Stimulated activated memory B cell treated with anti-CD40 and anti-IgM and Interleukin-4, amounts not matched to agents 10 μg/mL and 1 μg/mL and 100 μg/mL, for 72 hours (primary cell): Measurements from ENCODE around the gene ZNF326.

Experiments used
- ATAC-seq: fragments of 150-1000 bp; cut with Tn5 transposase; 2 replicates; pipeline ENCODE4 v1.10.0; 2021
- H3K27ac Mint-ChIP-seq: one replicate; pipeline ENCODE4 v1.8.0; 2022; ENCODE audit warnings: mild to moderate bottlenecking, mixed read lengths
- H3K27me3 Mint-ChIP-seq: one replicate; pipeline ENCODE4 v1.8.0; 2022; ENCODE audit warnings: mixed read lengths
- H3K36me3 Mint-ChIP-seq: one replicate; pipeline ENCODE4 v1.8.0; 2022; ENCODE audit warnings: mixed read lengths
- H3K4me1 Mint-ChIP-seq: one replicate; pipeline ENCODE4 v1.8.0; 2022; ENCODE audit warnings: mixed read lengths
- H3K4me3 Mint-ChIP-seq: one replicate; pipeline ENCODE4 v1.8.0; 2022; ENCODE audit warnings: mild to moderate bottlenecking, moderate library complexity, mixed read lengths
- H3K9me3 Mint-ChIP-seq: one replicate; pipeline ENCODE4 v1.8.0; 2022; ENCODE audit warnings: mixed read lengths

Gene ZNF326

GRCh38 chr1:89958851-89959654 is 35.9 kb upstream of the ZNF326 start:
- Mint-ChIP-seq H3K27me3 (peaks cover 34% of the 10 kb centered on the region), H3K9me3 (no peaks in the 10 kb centered on the region), H3K36me3 (peaks cover 6% of the 10 kb centered on the region), H3K4me1 (peaks cover 11% of the 10 kb centered on the region), H3K4me3 (no peak overlapping the region), H3K27ac (no peak overlapping the region)
- ATAC-seq, result no peak

DNA sequence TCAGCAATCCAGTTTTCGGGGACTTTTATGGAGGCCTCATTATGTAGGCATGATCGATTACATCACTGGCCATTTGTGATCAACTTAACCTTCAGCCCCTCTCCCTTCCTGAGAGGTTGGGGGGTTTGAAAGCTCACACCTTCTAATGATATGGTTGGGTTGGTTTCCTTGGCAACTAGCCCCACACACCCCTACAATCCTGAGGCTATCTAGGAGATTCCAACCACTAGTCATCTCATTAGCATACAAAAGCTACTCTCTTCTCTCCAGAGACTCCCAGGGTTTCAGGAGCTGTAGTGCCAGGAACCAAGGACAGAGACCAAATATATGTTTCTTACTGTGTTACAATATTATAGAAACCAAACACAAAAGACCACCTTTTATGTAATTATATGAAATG is 35.2 kb upstream of the ZNF326 start:
- Mint-ChIP-seq H3K27ac (no peak overlapping the region), H3K9me3 (no peaks in the 10 kb centered on the region), H3K36me3 (peaks cover 6% of the 10 kb centered on the region), H3K4me3 (no peak overlapping the region), H3K4me1 (peaks cover 11% of the 10 kb centered on the region), H3K27me3 (peaks cover 41% of the 10 kb centered on the region)
- no peak for ATAC-seq

DNA sequence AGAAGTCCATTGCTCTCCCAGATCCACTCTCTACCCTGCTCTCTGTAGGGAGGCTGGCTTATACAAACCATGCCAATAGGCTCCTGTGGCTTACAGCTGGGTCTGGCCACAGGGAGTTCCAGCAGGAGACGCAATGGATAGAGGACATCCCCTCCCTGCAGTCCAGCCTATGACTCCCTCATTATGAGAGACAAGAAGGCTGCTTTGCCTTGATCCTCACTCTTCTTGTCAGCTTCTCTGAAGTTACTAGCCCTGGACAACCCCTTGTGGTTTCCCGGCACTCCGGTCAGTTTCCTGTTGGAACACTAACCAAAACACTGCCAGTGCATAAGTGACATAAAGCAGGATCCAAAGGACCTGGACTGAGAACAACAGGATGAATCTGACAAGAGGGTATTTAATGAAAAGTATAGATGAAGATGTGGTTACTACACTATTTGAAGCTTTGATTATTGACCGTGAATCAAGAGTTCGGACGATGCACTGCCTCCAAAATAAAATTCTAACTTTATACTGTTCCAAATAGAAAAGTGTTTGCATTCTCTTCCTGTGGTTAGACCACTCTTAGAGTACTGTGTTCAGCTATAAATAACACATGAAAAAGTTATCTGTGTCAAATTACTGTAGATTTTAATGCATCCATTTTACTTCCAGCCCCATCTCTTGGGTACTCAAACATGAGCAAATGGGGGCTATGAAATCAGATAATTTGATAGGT is 32.7 kb upstream of the ZNF326 start:
- ATAC-seq, result no peak

DNA sequence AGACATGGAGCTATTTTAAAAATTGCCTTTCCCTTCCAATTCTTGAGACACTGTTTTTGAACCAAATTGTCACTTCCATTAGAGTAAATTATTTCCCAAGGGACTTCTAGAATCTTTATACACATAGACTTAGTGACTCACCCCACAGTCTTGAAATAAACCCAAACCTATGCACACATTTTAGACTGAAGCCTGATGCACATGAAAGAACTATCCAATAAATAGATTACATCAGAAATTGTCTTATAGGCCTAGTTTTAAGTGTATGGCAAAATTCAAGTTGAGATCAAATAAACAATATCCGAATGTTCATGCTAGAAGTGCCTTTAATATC is 32.2 kb upstream of the ZNF326 start:
- peaks cover 6% of the 10 kb centered on the region for H3K36me3 Mint-ChIP-seq
- H3K27me3 Mint-ChIP-seq, result peaks cover 40% of the 10 kb centered on the region

More for the DNA sequence above, 32.7 kb upstream of the ZNF326 start:
- Mint-ChIP-seq H3K4me1 (peaks cover 11% of the 10 kb centered on the region), H3K9me3 (no peaks in the 10 kb centered on the region), H3K27ac (no peak overlapping the region), H3K36me3 (peaks cover 6% of the 10 kb centered on the region), H3K27me3 (peaks cover 44% of the 10 kb centered on the region), H3K4me3 (no peak overlapping the region)

GRCh38 chr1:89965193-89965768 is 29.6 kb upstream of the ZNF326 start:
- H3K27ac Mint-ChIP-seq, result no peak overlapping the region
- H3K4me3 Mint-ChIP-seq, result no peak overlapping the region
- H3K9me3 Mint-ChIP-seq, result no peaks in the 10 kb centered on the region
- ATAC-seq, result no peak
- no peaks in the 10 kb centered on the region for H3K36me3 Mint-ChIP-seq
- peaks cover 21% of the 10 kb centered on the region for H3K27me3 Mint-ChIP-seq
- peaks cover 11% of the 10 kb centered on the region for H3K4me1 Mint-ChIP-seq

More for the DNA sequence above, 32.2 kb upstream of the ZNF326 start:
- no peak overlapping the region for H3K27ac Mint-ChIP-seq
- no peak overlapping the region for H3K4me3 Mint-ChIP-seq
- ATAC-seq, result no peak
- peaks cover 11% of the 10 kb centered on the region for H3K4me1 Mint-ChIP-seq
- no peaks in the 10 kb centered on the region for H3K9me3 Mint-ChIP-seq

GRCh38 chr1:89966656-89967055 is 28.3 kb upstream of the ZNF326 start:
- H3K9me3 Mint-ChIP-seq, result no peaks in the 10 kb centered on the region
- H3K36me3 Mint-ChIP-seq, result no peaks in the 10 kb centered on the region
- H3K27me3 Mint-ChIP-seq, result peaks cover 21% of the 10 kb centered on the region
- no peak overlapping the region for H3K4me3 Mint-ChIP-seq
- ATAC-seq, result no peak
- no peak overlapping the region for H3K27ac Mint-ChIP-seq
- H3K4me1 Mint-ChIP-seq, result peaks cover 11% of the 10 kb centered on the region

- H3K4me3 Mint-ChIP-seq, result no peak overlapping the region
- no peak overlapping the region for H3K27ac Mint-ChIP-seq
- no peak for ATAC-seq
- no peaks in the 10 kb centered on the region for H3K9me3 Mint-ChIP-seq
- peaks cover 12% of the 10 kb centered on the region for H3K4me1 Mint-ChIP-seq
- H3K36me3 Mint-ChIP-seq, result no peaks in the 10 kb centered on the region
- H3K27me3 Mint-ChIP-seq, result no peaks in the 10 kb centered on the region
Observed at GRCh38 chr1:89971600-89971999, 23.3 kb upstream of the ZNF326 start.

GRCh38 chr1:89972024-89972423 is 22.9 kb upstream of the ZNF326 start:
- no peak overlapping the region for H3K27ac Mint-ChIP-seq
- peaks cover 12% of the 10 kb centered on the region for H3K4me1 Mint-ChIP-seq
- H3K9me3 Mint-ChIP-seq, result no peaks in the 10 kb centered on the region
- no peak for ATAC-seq
- H3K36me3 Mint-ChIP-seq, result no peaks in the 10 kb centered on the region
- no peak overlapping the region for H3K4me3 Mint-ChIP-seq
- no peaks in the 10 kb centered on the region for H3K27me3 Mint-ChIP-seq

DNA sequence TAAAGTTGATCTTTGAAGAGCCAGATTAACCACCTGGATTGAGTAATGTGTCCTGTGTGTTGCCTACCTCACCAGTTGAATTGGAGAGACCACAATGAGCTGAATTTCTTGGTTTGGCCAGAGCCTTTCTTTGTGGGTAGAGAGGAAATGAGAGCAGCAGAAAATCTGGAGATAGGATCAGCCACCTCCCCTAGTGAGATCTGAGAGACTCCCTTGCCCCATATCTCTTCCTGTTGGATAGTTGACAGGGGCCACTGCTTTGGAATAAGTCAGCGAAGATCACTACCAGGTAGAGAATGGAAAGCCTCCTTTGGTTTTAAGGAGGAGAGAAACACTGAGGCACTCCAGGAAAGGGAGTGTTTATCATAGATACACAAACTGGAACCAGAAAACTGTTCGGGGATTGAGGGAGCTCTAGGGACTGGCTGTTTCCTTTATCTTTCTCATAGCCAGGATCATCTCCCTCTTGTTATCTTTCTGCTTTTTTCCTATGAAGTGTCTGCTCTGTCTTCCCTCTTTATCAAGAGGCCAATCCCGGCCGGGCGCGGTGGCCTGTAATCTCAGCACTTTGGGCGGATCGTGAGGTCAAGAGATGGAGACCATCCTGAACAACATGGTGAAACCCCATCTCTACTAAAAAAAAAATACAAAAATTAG is 21.3 kb upstream of the ZNF326 start:
- no peaks in the 10 kb centered on the region for H3K9me3 Mint-ChIP-seq
- H3K36me3 Mint-ChIP-seq, result no peaks in the 10 kb centered on the region
- ATAC-seq, result no peak
- H3K27me3 Mint-ChIP-seq, result no peaks in the 10 kb centered on the region
- no peak overlapping the region for H3K4me3 Mint-ChIP-seq
- H3K4me1 Mint-ChIP-seq, result peaks cover 12% of the 10 kb centered on the region
- no peak overlapping the region for H3K27ac Mint-ChIP-seq

- H3K27me3 Mint-ChIP-seq, result no peaks in the 10 kb centered on the region
- no peaks in the 10 kb centered on the region for H3K9me3 Mint-ChIP-seq
- ATAC-seq, result no peak
- no peaks in the 10 kb centered on the region for H3K36me3 Mint-ChIP-seq
- no peak overlapping the region for H3K27ac Mint-ChIP-seq
- H3K4me3 Mint-ChIP-seq, result no peak overlapping the region
- peaks cover 12% of the 10 kb centered on the region for H3K4me1 Mint-ChIP-seq
Observed at GRCh38 chr1:89974256-89974655, 20.7 kb upstream of the ZNF326 start.

GRCh38 chr1:89974696-89975470 is 20.0 kb upstream of the ZNF326 start:
- Mint-ChIP-seq H3K36me3 (no peaks in the 10 kb centered on the region), H3K4me3 (no peak overlapping the region), H3K27me3 (no peaks in the 10 kb centered on the region), H3K4me1 (peaks cover 12% of the 10 kb centered on the region), H3K9me3 (no peaks in the 10 kb centered on the region), H3K27ac (peak overlapping the region; percentile 23)
- ATAC-seq, result peak; percentile 48

- Mint-ChIP-seq H3K36me3 (no peaks in the 10 kb centered on the region), H3K4me1 (peaks cover 12% of the 10 kb centered on the region), H3K27me3 (no peaks in the 10 kb centered on the region), H3K27ac (peak overlapping the region; percentile 23), H3K4me3 (no peak overlapping the region), H3K9me3 (no peaks in the 10 kb centered on the region)
- ATAC-seq, result peak; percentile 61
Observed at GRCh38 chr1:89975540-89976125, 19.3 kb upstream of the ZNF326 start.

GRCh38 chr1:89978755-89979154 is 16.2 kb upstream of the ZNF326 start:
- Mint-ChIP-seq H3K27me3 (no peaks in the 10 kb centered on the region), H3K4me1 (peaks cover 12% of the 10 kb centered on the region), H3K9me3 (no peaks in the 10 kb centered on the region), H3K27ac (no peak overlapping the region), H3K4me3 (no peak overlapping the region), H3K36me3 (no peaks in the 10 kb centered on the region)
- no peak for ATAC-seq

DNA sequence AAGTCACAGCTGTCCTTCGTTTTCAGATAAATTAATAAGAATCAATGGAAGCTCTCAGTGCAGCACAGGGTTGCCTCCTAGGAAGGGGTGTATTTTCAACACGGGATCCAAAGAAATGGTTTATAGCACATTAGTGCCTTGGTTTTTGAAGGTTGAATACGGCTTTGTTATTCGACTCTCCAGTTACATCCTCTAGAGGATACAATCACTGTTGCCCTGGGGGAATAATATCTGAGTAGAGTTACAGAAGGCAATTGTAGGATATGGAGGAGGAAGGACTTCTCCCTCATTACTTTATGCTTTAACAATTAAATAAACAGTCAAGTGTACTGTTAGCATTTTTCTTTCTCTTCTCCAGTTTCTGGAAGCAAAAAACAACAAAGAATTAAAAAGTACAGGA is 14.3 kb upstream of the ZNF326 start:
- ATAC-seq, result no peak
- no peaks in the 10 kb centered on the region for H3K27me3 Mint-ChIP-seq
- H3K4me3 Mint-ChIP-seq, result no peak overlapping the region
- H3K4me1 Mint-ChIP-seq, result peaks cover 2% of the 10 kb centered on the region
- H3K9me3 Mint-ChIP-seq, result no peaks in the 10 kb centered on the region
- H3K27ac Mint-ChIP-seq, result no peak overlapping the region
- H3K36me3 Mint-ChIP-seq, result no peaks in the 10 kb centered on the region
